Measurements from ENCODE around the gene LSMEM2.
A peak's percentile ranks its signal among the peaks of the same experiment; 100 is the strongest.

Gene LSMEM2

GRCh38 chr3:50267280-50267913, 11.5 kb upstream of the LSMEM2 start:
- no peak for DNase-seq (ENCODE audit: extremely low read depth, low read depth)
- TF ChIP-seq CTCF (IDR thresholded peaks at IDR 0.05; ENCODE audit: low read depth, low read length, missing control alignments), result no peak
- 0 out of 2 replicates have a peak overlapping the region, but pooled peaks have one; percentile 0 for H3K4me3 ChIP-seq (replicated peaks; ENCODE audit: low read depth, low read length)

GRCh38 chr3:50268276-50268675, 10.6 kb upstream of the LSMEM2 start:
- no peak for DNase-seq (ENCODE audit: extremely low read depth, low read depth)
- TF ChIP-seq CTCF (IDR thresholded peaks at IDR 0.05; ENCODE audit: low read depth, low read length, missing control alignments), result no peak
- no peak overlapping the region for H3K4me3 ChIP-seq (replicated peaks; ENCODE audit: low read depth, low read length)

- no peak for DNase-seq (ENCODE audit: extremely low read depth, low read depth)
- no peak for TF ChIP-seq CTCF (IDR thresholded peaks at IDR 0.05; ENCODE audit: low read depth, low read length, missing control alignments)
- H3K4me3 ChIP-seq (replicated peaks; ENCODE audit: low read depth, low read length), result peak within 1 kb of the TSS; percentile 22
These were observed 10.0 kb upstream of the LSMEM2 start, which contains the start of gene SEMA3B for GRCh38 chr3:50268703-50269451. Gene SEMA3B (plus strand): TSS chr3:50269147. CDS start chr3:50269241, 94 bp downstream.

GRCh38 chr3:50269460-50269859, 9.4 kb upstream of the LSMEM2 start:
- TF ChIP-seq CTCF (IDR thresholded peaks at IDR 0.05; ENCODE audit: low read depth, low read length, missing control alignments), result no peak
- H3K4me3 ChIP-seq (replicated peaks; ENCODE audit: low read depth, low read length), result peak overlapping the region; percentile 22
- no peak for DNase-seq (ENCODE audit: extremely low read depth, low read depth)

- TF ChIP-seq CTCF (IDR thresholded peaks at IDR 0.05; ENCODE audit: low read depth, low read length, missing control alignments), result no peak
These were observed 8.9 kb upstream of the LSMEM2 start for GRCh38 chr3:50269977-50270413.

GRCh38 chr3:50270422-50271224, 8.3 kb upstream of the LSMEM2 start:
- DNase-seq (ENCODE audit: extremely low read depth, low read depth), result no peak
- H3K4me3 ChIP-seq (replicated peaks; ENCODE audit: low read depth, low read length), result no peak overlapping the region
- TF ChIP-seq CTCF (IDR thresholded peaks at IDR 0.05; ENCODE audit: low read depth, low read length, missing control alignments), result no peak

More at GRCh38 chr3:50269977-50270413, 8.9 kb upstream of the LSMEM2 start:
- DNase-seq (ENCODE audit: extremely low read depth, low read depth), result no peak
- no peak overlapping the region for H3K4me3 ChIP-seq (replicated peaks; ENCODE audit: low read depth, low read length)
